GM12874 (cell line): ENCODE data around the gene USHBP1.
A peak's percentile ranks its signal among the peaks of the same experiment; 100 is the strongest.

Experiments
- CTCF ChIP-seq: IDR thresholded peaks from 2 replicates; pipeline ENCODE4 v1.5.1; 2011; ENCODE audit warnings: low read depth, mild to moderate bottlenecking, control low read depth, low read length, moderate library complexity; ENCODE audit not compliant: insufficient read depth

Gene USHBP1

DNA sequence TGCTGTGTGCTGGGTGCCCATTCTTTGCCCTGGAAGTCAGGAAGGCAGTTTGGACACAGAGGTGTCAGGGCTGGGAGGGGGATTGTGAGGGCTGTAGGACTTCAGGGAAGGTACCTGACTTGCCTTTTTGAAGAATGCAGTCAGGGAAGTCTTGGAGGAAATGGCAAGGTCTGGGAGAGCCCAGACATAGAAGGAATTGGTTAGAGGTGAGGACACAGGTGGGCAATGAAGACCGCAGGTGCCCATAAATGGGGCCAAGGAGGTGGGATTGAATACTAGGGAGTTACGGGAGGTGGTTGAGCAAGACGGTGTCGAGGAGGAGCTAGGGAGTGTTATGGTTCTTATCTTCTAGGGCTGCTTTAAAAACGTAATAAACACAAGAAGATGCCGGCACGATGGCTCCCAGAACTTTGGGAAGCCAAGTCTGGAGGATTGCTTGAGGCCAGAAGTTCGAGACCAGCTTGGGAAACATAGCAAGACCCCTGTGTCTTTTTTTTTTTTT, 43.4 kb upstream of the USHBP1 start:
- no peak for TF ChIP-seq CTCF

- no peak for TF ChIP-seq CTCF
Observed at GRCh38 chr19:17306285-17306714, 41.8 kb upstream of the USHBP1 start.

GRCh38 chr19:17305517-17306284, 41.2 kb upstream of the USHBP1 start, which contains the start of gene MRPL34:
Gene MRPL34, plus strand, starts transcription at chr19:17305872. Its CDS starts 21 bp downstream, at chr19:17305893.
- peak; percentile 87 for TF ChIP-seq CTCF

- no peak for TF ChIP-seq CTCF
Observed at GRCh38 chr19:17305216-17305516, 40.6 kb upstream of the USHBP1 start.

DNA sequence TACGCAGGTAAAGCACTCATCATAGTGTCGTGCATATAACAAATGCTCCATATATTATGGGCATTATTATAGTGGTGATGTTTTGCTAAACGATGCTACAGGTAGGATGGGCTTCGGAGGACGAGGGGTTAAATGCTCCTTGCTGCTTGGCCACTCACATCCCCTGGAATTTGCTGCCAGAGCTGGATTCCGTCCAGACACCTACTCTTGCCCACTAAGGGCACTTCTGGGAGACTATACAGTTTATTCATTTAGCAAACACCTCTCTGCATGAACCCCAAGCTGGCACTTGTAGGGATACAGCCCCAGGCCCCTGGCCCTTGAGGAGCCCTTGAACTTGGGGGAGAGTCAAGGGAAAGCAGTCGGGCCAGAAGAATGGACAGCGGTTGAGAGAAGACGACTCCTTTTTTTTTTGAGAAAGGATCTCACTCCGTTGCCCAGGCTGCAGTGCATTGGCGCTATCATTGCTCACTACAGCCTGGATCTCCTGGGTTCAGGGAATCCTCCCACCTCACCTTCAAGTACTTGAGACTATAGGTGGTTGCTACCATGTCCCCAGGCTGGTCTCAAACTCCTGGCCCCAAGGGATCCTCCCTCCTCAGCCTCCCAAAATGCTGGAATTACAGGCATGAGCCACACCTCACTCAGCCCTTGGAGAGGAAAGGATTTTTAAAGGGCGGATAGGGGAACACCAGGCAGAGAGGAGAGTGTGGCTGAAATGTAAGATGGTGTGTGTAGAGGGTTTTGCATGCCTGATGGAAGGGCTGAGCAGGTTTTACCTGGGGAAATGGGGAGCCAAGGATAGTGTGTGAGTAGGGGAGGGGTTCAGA, 40.1 kb upstream of the USHBP1 start:
- TF ChIP-seq CTCF, result no peak

GRCh38 chr19:17303940-17304267, 39.4 kb upstream of the USHBP1 start:
- TF ChIP-seq CTCF, result no peak

DNA sequence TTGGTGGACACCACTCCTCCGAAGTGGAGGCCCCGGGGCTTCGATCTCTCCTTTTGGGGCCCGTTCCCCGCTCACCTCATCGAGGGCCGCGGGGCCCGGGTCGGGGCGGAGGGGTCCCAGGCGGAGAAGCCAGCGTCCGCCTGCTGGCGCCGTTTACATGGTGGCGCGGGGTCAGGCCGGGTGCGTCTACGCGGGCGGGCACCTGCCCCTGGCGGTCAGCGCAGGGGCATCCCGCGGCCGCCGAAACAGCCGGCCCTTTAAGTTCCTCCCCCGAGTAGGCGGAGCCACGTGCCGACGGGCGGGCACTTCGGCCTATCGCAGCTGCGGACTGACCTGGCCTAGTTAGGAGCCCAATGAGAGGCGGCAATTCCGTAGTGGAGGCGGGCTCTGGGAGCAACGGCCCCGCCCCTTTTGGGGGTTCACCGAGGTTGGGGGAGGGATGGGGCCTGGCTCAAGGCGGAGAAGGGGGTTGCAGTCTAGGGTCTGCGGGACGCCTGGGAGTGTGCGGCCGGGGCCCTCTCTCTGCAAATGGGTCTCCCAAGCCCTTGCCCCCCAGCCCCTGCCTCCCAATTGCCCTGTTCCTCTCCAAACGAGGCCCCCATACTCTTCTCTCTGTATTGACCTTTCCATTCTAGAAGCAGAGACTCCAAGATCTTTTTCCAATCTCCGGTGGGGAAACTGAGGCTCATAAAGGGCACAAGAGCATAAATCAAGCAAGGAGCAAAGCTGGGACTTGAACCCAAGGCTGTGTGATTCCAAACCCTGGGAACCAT, 38.8 kb upstream of the USHBP1 start, which contains the start of gene ABHD8:
Gene ABHD8, minus strand, starts transcription at position 259 of the 773 bp plus-strand sequence. CDS start 1,809 bp downstream, outside the sequence.
- peak; percentile 57 for TF ChIP-seq CTCF
